GM18508 (cell line): ENCODE data around the gene NFRKB.

ENCODE experiments used
- ATAC-seq: cut with Tn5 transposase; IDR thresholded peaks from one replicate; pipeline ENCODE4 v1.9.1; 2021; ENCODE audit warnings: moderate number of reproducible peaks; ENCODE audit not compliant: insufficient read depth, unreplicated experiment

Gene NFRKB

GRCh38 chr11:129895126-129896041, at the start of gene NFRKB:
Gene NFRKB (minus strand): TSS chr11:129895578. CDS start chr11:129892849, 2,729 bp downstream.
- peak; percentile 54 for ATAC-seq

- no peak for ATAC-seq
These were observed 49.3 kb upstream of the NFRKB start for GRCh38 chr11:129944696-129945095.

- ATAC-seq, result no peak
These were observed 47.7 kb upstream of the NFRKB start for GRCh38 chr11:129943036-129943435.

DNA sequence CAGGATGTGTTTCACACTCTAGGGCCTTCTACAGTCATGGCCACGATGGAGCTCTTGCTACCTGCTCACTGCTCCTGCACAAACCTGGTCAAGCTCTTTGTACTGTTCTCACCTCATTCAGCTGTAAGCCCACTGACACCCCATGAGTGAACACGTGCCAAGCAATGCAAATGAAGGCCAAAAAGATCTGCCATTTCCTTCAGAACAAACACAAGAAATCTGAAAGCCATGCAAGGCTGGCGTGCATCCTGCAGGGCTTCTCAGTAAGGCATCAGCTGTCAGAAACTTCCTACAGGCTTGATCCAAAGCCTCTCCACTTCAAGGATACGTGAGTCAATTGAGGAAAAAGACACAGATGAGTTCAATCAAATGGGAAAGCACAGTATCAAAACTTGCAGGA, 44.1 kb upstream of the NFRKB start:
- ATAC-seq, result no peak

DNA sequence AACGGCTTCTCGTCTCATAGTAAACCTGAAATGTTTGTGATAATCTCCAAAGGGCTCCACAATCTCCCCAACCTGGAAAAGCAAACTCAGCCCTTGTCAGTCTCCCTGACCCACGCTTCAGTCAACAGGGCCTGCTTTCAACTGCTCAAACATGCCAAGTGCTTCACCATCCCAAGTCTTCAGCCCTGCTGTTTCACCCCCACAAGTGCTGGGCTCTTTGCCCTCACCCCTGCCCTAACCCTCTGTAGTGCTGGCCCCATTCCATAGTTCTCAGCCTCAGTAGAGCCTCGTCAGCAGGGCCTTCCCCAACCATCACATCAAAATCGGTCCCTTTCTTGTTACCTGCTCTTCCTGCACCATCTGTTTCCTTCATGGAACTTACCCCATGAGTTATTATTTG, 43.4 kb upstream of the NFRKB start:
- ATAC-seq, result no peak

GRCh38 chr11:129937592-129938238, 42.3 kb upstream of the NFRKB start:
- no peak for ATAC-seq

DNA sequence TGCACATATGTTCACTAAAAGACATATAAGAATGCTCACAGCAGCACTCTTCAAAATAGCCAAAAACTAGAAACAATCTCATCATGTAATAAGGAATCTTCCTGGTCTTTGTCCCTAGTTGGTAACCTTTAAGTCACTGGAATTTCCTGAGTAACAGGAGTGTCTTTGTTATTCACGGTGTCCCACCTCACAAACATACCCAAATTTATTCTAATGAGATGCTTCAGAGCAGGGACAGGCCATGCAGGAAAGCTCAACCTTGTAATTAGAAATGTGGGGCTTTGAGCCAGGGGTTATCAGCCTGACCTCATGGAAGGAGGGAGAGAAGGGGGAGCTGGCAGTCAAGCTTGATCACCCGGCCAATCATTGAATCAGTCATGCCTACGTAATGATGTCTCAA, 40.3 kb upstream of the NFRKB start:
- ATAC-seq, result no peak

GRCh38 chr11:129933891-129934290, 38.5 kb upstream of the NFRKB start:
- no peak for ATAC-seq

DNA sequence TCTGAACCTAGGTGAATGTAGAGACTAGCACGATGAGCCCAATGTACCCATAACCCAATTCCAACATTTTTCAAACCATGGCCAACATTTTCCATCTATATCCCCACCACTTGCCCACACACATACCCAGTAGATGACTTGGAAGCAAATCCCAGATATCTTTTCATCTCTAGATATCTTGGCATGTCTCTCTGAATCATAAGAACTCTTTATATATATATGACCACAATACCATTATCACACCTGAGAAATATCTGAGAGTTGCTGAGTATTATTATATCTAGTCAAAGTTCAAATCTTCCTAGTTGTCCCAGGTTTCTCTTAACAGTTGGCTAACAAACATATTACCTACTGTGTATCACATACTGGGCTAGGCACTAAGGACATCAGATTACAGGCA, 37.9 kb upstream of the NFRKB start:
- no peak for ATAC-seq

- no peak for ATAC-seq
These were observed 37.1 kb upstream of the NFRKB start for GRCh38 chr11:129932381-129933067.

GRCh38 chr11:129930743-129931142, 35.4 kb upstream of the NFRKB start:
- no peak for ATAC-seq

DNA sequence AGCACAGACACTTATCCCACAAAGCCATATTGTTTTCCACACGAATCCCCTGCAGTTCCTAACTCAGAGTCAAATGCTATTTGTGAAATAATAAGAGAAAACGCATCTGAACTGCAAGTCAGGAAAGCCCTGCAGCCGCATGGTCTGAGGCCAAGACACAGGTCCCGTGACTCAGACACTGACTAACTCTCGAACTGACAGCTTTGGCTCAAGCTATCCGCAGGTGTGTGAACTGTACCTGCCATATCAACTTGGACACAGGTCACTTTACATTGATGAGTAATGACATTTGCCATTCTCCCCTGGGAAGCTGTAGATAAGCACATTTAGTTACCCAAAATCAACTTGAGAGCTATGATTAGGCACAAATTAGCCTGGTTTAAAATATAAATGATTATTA, 34.9 kb upstream of the NFRKB start:
- no peak for ATAC-seq

DNA sequence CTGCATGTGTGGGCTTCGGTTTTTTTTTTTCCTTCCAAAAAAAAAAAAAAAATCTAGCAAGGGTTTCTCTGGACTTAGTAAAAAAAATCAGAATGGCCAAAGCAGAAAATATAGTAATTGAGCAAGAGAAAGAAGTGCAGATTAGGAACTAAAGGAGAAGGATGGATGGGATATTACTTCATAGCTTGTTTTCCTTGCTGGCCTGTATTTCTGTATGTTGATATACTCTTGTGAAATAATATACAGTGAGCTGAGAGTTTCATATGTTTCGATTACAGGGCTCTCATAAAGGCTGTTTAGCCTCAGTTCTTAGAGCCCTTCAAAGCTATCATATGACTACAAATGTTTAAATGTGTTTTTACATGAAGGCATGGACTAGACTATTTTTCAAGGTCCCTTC, 34.3 kb upstream of the NFRKB start:
- no peak for ATAC-seq

GRCh38 chr11:129928923-129929692, 33.7 kb upstream of the NFRKB start:
- ATAC-seq, result no peak

GRCh38 chr11:129922674-129923073, 27.3 kb upstream of the NFRKB start:
- no peak for ATAC-seq

GRCh38 chr11:129918361-129918760, 23.0 kb upstream of the NFRKB start:
- ATAC-seq, result no peak

DNA sequence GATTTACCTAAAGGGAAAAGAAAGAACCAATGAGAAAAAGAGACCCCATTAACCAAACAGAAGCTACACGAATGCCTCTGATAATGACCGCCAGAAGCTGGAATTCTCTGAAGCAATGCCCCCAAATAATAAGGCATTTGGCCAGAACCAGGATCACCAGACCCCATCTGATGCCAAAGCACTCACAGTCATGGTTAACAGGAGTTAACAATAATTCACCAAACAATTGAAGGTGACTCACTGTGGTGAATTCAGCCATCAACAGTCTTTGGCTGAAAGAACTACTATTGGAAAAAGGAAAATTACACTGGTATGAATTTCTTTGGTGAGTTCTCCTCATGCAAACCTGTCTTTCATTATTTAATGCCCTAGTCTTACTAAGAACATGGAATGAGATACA, 21.9 kb upstream of the NFRKB start:
- no peak for ATAC-seq

DNA sequence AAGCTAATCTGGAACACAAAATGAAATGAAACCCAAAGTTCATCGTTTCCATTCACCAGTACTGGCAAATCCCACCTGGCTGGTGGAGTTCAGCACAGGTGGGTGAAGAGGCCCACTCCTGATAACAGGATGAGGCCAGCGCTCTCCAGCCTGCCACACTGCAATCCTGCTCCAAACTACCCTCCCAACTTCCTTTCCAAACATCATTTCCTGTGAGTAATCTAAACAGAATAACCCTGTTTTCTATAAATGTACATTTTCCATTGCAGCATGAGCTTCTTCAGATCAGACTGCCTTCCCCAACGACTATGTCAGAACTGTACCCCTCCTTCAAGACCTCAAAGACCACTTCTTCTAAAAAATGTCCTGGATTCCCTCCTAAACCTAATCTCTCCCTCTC, 15.9 kb upstream of the NFRKB start:
- ATAC-seq, result no peak

GRCh38 chr11:129910360-129910759, 15.0 kb upstream of the NFRKB start:
- no peak for ATAC-seq

- ATAC-seq, result no peak
These were observed 10.0 kb upstream of the NFRKB start for GRCh38 chr11:129905402-129905801.
